ENCODE measurements around the gene ETV5.

- no peak for TF ChIP-seq POLR2A (IDR thresholded peaks at IDR 0.05; ENCODE audit: low read depth, low read length)
- peak; percentile 30; the same call in 1 of the 2 replicates for TF ChIP-seq SPI1 (IDR thresholded peaks at IDR 0.05; ENCODE audit: low read depth, low read length)
These were observed 6.5 kb upstream of the ETV5 start for GRCh38 chr3:186115239-186115996.
